C4-2B (cell line): ENCODE results near the gene PGBD2.

Experiments used
- CTCF ChIP-seq: fragments of 450-650 bp; conservative IDR thresholded peaks from 2 replicates; pipeline ENCODE4 v1.5.1; 2017; ENCODE audit warnings: mild to moderate bottlenecking
- ZFX ChIP-seq: fragments of 450-650 bp; IDR thresholded peaks from 2 replicates; pipeline ENCODE4 v1.6.1; 2017

- TF ChIP-seq CTCF (no peak), ZFX (peak; percentile 38; the same call in 1 of the 2 replicates)
Observed at GRCh38 chr1:248872752-248873408, 33.2 kb upstream of the PGBD2 start.
